ENCODE results near the gene CLEC10A.
"Not testable (repeated sequence)": the region's sequence is repeated elsewhere in the genome, so short reads cannot be mapped to it uniquely, and the experiment has no call there.

GRCh38 chr17:7126386-7126785, 46.3 kb upstream of the CLEC10A start:
- TF ChIP-seq CTCF (IDR thresholded peaks at IDR 0.05); EP300 (IDR thresholded peaks at IDR 0.05; ENCODE audit: low read depth): not testable (repeated sequence)

Measured in transverse colon (tissue), 3 donors.